Measurements from ENCODE around the gene ATG2A. TPM values are rescaled to one million over a fixed set of nuclear protein-coding genes. Genes with fewer than 3 reads are reported as not detected.
A peak's percentile ranks its signal among the peaks of the same experiment; 100 is the strongest.

Gene ATG2A
- total RNA-seq, 1 donor, result 25.7 TPM

GRCh38 chr11:64916040-64916774, 802 bp downstream of the ATG2A start:
- H3K27ac ChIP-seq (ENCODE audit: low read depth, low read length), result peak overlapping the region; percentile 59
- TF ChIP-seq, protein P1, sequence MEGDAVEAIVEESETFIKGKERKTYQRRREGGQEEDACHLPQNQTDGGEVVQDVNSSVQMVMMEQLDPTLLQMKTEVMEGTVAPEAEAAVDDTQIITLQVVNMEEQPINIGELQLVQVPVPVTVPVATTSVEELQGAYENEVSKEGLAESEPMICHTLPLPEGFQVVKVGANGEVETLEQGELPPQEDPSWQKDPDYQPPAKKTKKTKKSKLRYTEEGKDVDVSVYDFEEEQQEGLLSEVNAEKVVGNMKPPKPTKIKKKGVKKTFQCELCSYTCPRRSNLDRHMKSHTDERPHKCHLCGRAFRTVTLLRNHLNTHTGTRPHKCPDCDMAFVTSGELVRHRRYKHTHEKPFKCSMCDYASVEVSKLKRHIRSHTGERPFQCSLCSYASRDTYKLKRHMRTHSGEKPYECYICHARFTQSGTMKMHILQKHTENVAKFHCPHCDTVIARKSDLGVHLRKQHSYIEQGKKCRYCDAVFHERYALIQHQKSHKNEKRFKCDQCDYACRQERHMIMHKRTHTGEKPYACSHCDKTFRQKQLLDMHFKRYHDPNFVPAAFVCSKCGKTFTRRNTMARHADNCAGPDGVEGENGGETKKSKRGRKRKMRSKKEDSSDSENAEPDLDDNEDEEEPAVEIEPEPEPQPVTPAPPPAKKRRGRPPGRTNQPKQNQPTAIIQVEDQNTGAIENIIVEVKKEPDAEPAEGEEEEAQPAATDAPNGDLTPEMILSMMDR (IDR thresholded peaks at IDR 0.05; ENCODE audit: extremely low read depth, low read depth, low read length), result no peak
- peaks cover 22% of the 10 kb centered on the region for H3K79me2 ChIP-seq (ENCODE audit: insufficient read depth, low read length)
- H2AFZ ChIP-seq (ENCODE audit: low read length), result peak overlapping the region; percentile 20
- peaks cover 12% of the 10 kb centered on the region for H3K36me3 ChIP-seq (ENCODE audit: insufficient read depth, low read length)
- H3K27me3 ChIP-seq (ENCODE audit: insufficient read depth, low read length), result no peaks in the 10 kb centered on the region
- peak overlapping the region; percentile 75 for H3K4me3 ChIP-seq (ENCODE audit: insufficient read depth, low read length)
- H3K4me2 ChIP-seq (ENCODE audit: insufficient read depth, low read length), result peak overlapping the region; percentile 99
- no peaks in the 10 kb centered on the region for H3K9me3 ChIP-seq (ENCODE audit: low read depth, low read length)
- peaks cover 21% of the 10 kb centered on the region for H3K4me1 ChIP-seq (ENCODE audit: insufficient read depth, low read length)
- H4K20me1 ChIP-seq (ENCODE audit: insufficient read depth, low read length), result no peaks in the 10 kb centered on the region
- peak; percentile 95 for DNase-seq (ENCODE audit: insufficient read length, low spot score, missing footprints)

DNA sequence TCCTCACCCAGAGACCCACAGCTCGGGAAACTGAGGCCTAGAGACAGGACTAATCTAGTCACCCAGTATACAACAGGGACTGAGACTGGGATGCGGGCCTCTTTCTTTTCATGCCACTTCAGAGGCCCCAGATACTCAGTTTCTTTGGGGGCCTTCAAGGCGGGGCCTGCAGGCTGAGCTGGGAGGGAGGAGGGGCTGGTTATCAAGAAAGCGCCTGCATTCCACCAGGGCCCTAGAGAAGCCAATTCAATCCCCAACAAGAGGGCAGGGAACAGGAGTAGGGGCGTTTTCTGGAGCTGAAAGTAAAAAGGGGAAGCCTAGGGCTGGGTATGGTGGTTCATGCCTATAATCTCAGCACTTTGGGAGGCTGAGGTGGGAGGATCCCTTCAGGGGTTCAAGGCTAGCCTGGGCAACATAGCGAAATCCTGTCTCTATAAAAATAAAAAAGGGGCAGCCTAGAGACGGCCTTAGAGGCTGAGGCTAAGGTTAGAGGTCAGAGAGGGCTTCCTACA, 1.6 kb downstream of the ATG2A start:
- Histone ChIP-seq H3K4me1 (ENCODE audit: insufficient read depth, low read length) (peaks cover 21% of the 10 kb centered on the region), H4K20me1 (ENCODE audit: insufficient read depth, low read length) (no peaks in the 10 kb centered on the region), H3K4me3 (ENCODE audit: insufficient read depth, low read length) (peak overlapping the region; percentile 75), H3K9me3 (ENCODE audit: low read depth, low read length) (no peaks in the 10 kb centered on the region), H2AFZ (ENCODE audit: low read length) (no peak overlapping the region), H3K79me2 (ENCODE audit: insufficient read depth, low read length) (peaks cover 22% of the 10 kb centered on the region), H3K4me2 (ENCODE audit: insufficient read depth, low read length) (peak overlapping the region; percentile 99), H3K36me3 (ENCODE audit: insufficient read depth, low read length) (peaks cover 20% of the 10 kb centered on the region), H3K27me3 (ENCODE audit: insufficient read depth, low read length) (no peaks in the 10 kb centered on the region), H3K27ac (ENCODE audit: low read depth, low read length) (peak overlapping the region; percentile 59)
- TF ChIP-seq, protein P1 (IDR thresholded peaks at IDR 0.05; ENCODE audit: extremely low read depth, low read depth, low read length), result no peak
- DNase-seq (ENCODE audit: insufficient read length, low spot score, missing footprints), result peak; percentile 68

DNA sequence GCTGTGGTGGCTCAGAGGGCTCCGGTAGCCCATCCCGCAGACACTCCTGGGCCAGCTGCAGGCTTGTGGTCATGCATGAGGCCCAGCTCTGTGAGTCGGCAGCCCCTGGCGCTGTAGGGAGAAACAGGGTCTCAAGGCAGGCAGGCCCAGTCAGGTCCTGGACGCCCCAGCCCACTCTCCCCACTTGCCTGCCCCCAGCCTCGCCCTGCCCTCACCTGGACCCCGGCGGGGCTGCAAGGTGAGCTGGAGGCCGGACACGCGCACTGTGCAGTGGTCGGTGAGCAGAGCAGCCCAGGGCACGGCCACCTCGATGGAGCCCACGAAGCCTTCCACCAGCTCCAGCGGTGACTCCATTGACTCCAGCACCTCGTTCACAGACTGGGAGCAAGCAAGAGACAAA, 2.9 kb downstream of the ATG2A start:
- H3K36me3 ChIP-seq (ENCODE audit: insufficient read depth, low read length), result peaks cover 31% of the 10 kb centered on the region
- no peaks in the 10 kb centered on the region for H3K27me3 ChIP-seq (ENCODE audit: insufficient read depth, low read length)
- peaks cover 21% of the 10 kb centered on the region for H3K4me1 ChIP-seq (ENCODE audit: insufficient read depth, low read length)
- no peak for DNase-seq (ENCODE audit: insufficient read length, low spot score, missing footprints)
- H3K4me3 ChIP-seq (ENCODE audit: insufficient read depth, low read length), result no peak overlapping the region
- no peak overlapping the region for H2AFZ ChIP-seq (ENCODE audit: low read length)
- H3K9me3 ChIP-seq (ENCODE audit: low read depth, low read length), result no peaks in the 10 kb centered on the region
- no peak overlapping the region for H3K27ac ChIP-seq (ENCODE audit: low read depth, low read length)
- H4K20me1 ChIP-seq (ENCODE audit: insufficient read depth, low read length), result no peaks in the 10 kb centered on the region
- H3K4me2 ChIP-seq (ENCODE audit: insufficient read depth, low read length), result no peak overlapping the region
- peaks cover 22% of the 10 kb centered on the region for H3K79me2 ChIP-seq (ENCODE audit: insufficient read depth, low read length)
- TF ChIP-seq, protein P1 (IDR thresholded peaks at IDR 0.05; ENCODE audit: extremely low read depth, low read depth, low read length), result no peak

- H3K9me3 ChIP-seq (ENCODE audit: low read depth, low read length), result no peaks in the 10 kb centered on the region
- H4K20me1 ChIP-seq (ENCODE audit: insufficient read depth, low read length), result no peaks in the 10 kb centered on the region
- H3K4me3 ChIP-seq (ENCODE audit: insufficient read depth, low read length), result no peak overlapping the region
- peaks cover 22% of the 10 kb centered on the region for H3K79me2 ChIP-seq (ENCODE audit: insufficient read depth, low read length)
- no peak overlapping the region for H3K27ac ChIP-seq (ENCODE audit: low read depth, low read length)
- peaks cover 20% of the 10 kb centered on the region for H3K4me1 ChIP-seq (ENCODE audit: insufficient read depth, low read length)
- H2AFZ ChIP-seq (ENCODE audit: low read length), result no peak overlapping the region
- no peaks in the 10 kb centered on the region for H3K27me3 ChIP-seq (ENCODE audit: insufficient read depth, low read length)
- H3K36me3 ChIP-seq (ENCODE audit: insufficient read depth, low read length), result peaks cover 31% of the 10 kb centered on the region
- TF ChIP-seq, protein P1 (IDR thresholded peaks at IDR 0.05; ENCODE audit: extremely low read depth, low read depth, low read length), result no peak
- no peak for DNase-seq (ENCODE audit: insufficient read length, low spot score, missing footprints)
- no peak overlapping the region for H3K4me2 ChIP-seq (ENCODE audit: insufficient read depth, low read length)
Observed at GRCh38 chr11:64913171-64913727, 3.8 kb downstream of the ATG2A start.
